ENCODE measurements around the gene SPEN.

The SPEN gene

GRCh38 chr1:15949453-15950245 lies 102.1 kb downstream of the SPEN start:
- peak; percentile 79 for DNase-seq

GRCh38 chr1:15950302-15950701 lies 102.8 kb downstream of the SPEN start:
- DNase-seq = no peak

GRCh38 chr1:15950763-15951295 lies 103.3 kb downstream of the SPEN start:
- DNase-seq = peak; percentile 25

GRCh38 chr1:15951341-15952153 lies 104.0 kb downstream of the SPEN start:
- DNase-seq = no peak

GRCh38 chr1:15952317-15953258 lies 105.1 kb downstream of the SPEN start:
- no peak for DNase-seq

GRCh38 chr1:15953294-15953771 lies 105.8 kb downstream of the SPEN start:
- DNase-seq = no peak

GRCh38 chr1:15953791-15954241 lies 106.3 kb downstream of the SPEN start:
- DNase-seq = no peak

GRCh38 chr1:15954316-15954715 lies 106.8 kb downstream of the SPEN start:
- no peak for DNase-seq

GRCh38 chr1:15955552-15955951 lies 108.0 kb downstream of the SPEN start:
- DNase-seq = no peak

GRCh38 chr1:15956150-15956549 lies 108.6 kb downstream of the SPEN start:
- DNase-seq = no peak

- no peak for DNase-seq
Observed at GRCh38 chr1:15957221-15958095, 110.0 kb downstream of the SPEN start.

- DNase-seq = no peak
Observed at GRCh38 chr1:15958111-15958510, 110.6 kb downstream of the SPEN start.

GRCh38 chr1:15958793-15959192 lies 111.3 kb downstream of the SPEN start:
- no peak for DNase-seq

- DNase-seq = no peak
Observed at GRCh38 chr1:15959424-15959823, 111.9 kb downstream of the SPEN start.

GRCh38 chr1:15959827-15960446 lies 112.4 kb downstream of the SPEN start:
- no peak for DNase-seq

GRCh38 chr1:15960808-15961207 lies 113.3 kb downstream of the SPEN start:
- DNase-seq = no peak

- DNase-seq = no peak
Observed at GRCh38 chr1:15961492-15961891, 114.0 kb downstream of the SPEN start.

GRCh38 chr1:15962176-15962575 lies 114.7 kb downstream of the SPEN start:
- DNase-seq = no peak

GRCh38 chr1:15962671-15963362 lies 115.3 kb downstream of the SPEN start:
- no peak for DNase-seq

- DNase-seq = no peak
Observed at GRCh38 chr1:15963363-15963967, 116.0 kb downstream of the SPEN start.
